Astrocyte (in vitro differentiated cells and primary cell): ENCODE results near the gene EFCAB6. TPM values are rescaled to one million over a fixed set of nuclear protein-coding genes. Genes with fewer than 3 reads are reported as not detected.

Source experiments
- DNase-seq: peaks from one replicate; pipeline ENCODE4 v3.0.0-alpha.2; 2010; ENCODE audit warnings: low read depth
- FAIRE-seq: peaks from 2 replicates; lab custom pipeline; 2011; peaks lifted over from hg19 to GRCh38; lab: Jason Lieb, UNC
- H2AFZ ChIP-seq: 2 replicates; pipeline ENCODE4 v1.6.0; 2012; ENCODE audit warnings: low read depth, low read length, inconsistent platforms
- H3K27ac ChIP-seq: 2 replicates; pipeline ENCODE4 v1.5.1; 2011; ENCODE audit warnings: low read depth, low read length, inconsistent platforms
- H3K27me3 ChIP-seq: 2 replicates; pipeline ENCODE4 v1.6.0; 2011; ENCODE audit warnings: low read length, inconsistent platforms; ENCODE audit not compliant: insufficient read depth
- H3K36me3 ChIP-seq: 2 replicates; pipeline ENCODE4 v1.5.1; 2011; ENCODE audit warnings: low read length, inconsistent platforms; ENCODE audit not compliant: insufficient read depth
- H3K4me1 ChIP-seq: 2 replicates; pipeline ENCODE4 v1.5.1; 2011; ENCODE audit warnings: low read length, inconsistent platforms; ENCODE audit not compliant: insufficient read depth
- H3K4me2 ChIP-seq: 2 replicates; pipeline ENCODE4 v1.6.0; 2012; ENCODE audit warnings: low read length, inconsistent platforms
- H3K4me3 ChIP-seq: 2 replicates; pipeline ENCODE4 v1.5.1; 2011; ENCODE audit warnings: low read depth, mild to moderate bottlenecking, low read length, inconsistent platforms; ENCODE audit not compliant: insufficient read depth
- H3K79me2 ChIP-seq: 2 replicates; pipeline ENCODE4 v1.6.0; 2012; ENCODE audit warnings: mild to moderate bottlenecking, low read length, inconsistent platforms; ENCODE audit not compliant: insufficient read depth
- H3K9ac ChIP-seq: 2 replicates; pipeline ENCODE4 v1.6.0; 2012; ENCODE audit warnings: mild to moderate bottlenecking, low read length, inconsistent platforms
- H3K9me3 ChIP-seq: 2 replicates; pipeline ENCODE4 v1.5.1; 2012; ENCODE audit warnings: low read depth, mild to moderate bottlenecking, low read length, inconsistent platforms; ENCODE audit not compliant: insufficient read depth
- H4K20me1 ChIP-seq: 2 replicates; pipeline ENCODE4 v1.6.0; 2012; ENCODE audit warnings: low read length, inconsistent platforms; ENCODE audit not compliant: insufficient read depth
- H3K27ac Mint-ChIP-seq: one replicate; pipeline ENCODE4 v1.8.0; 2021; ENCODE audit warnings: mild to moderate bottlenecking, mixed read lengths; ENCODE audit not compliant: unreplicated experiment
- H3K27me3 Mint-ChIP-seq: one replicate; pipeline ENCODE4 v1.8.0; 2021; ENCODE audit warnings: low read depth, mixed read lengths; ENCODE audit not compliant: unreplicated experiment
- H3K36me3 Mint-ChIP-seq: one replicate; pipeline ENCODE4 v1.8.0; 2021; ENCODE audit warnings: low read depth, mixed read lengths; ENCODE audit not compliant: unreplicated experiment
- H3K4me1 Mint-ChIP-seq: one replicate; pipeline ENCODE4 v1.8.0; 2021; ENCODE audit warnings: low read depth, mixed read lengths; ENCODE audit not compliant: unreplicated experiment
- H3K4me3 Mint-ChIP-seq: one replicate; pipeline ENCODE4 v1.8.0; 2021; ENCODE audit warnings: mild to moderate bottlenecking, moderate library complexity, mixed read lengths; ENCODE audit not compliant: unreplicated experiment
- H3K9me3 Mint-ChIP-seq: one replicate; pipeline ENCODE4 v1.8.0; 2021; ENCODE audit warnings: mild to moderate bottlenecking, mixed read lengths; ENCODE audit not compliant: unreplicated experiment
- CTCF ChIP-seq: IDR thresholded peaks from 2 replicates; pipeline ENCODE4 v1.5.1; 2011; ENCODE audit warnings: low read depth, mild to moderate bottlenecking, inconsistent platforms, low read length, moderate library complexity; ENCODE audit not compliant: insufficient read depth
- EZH2 ChIP-seq: IDR thresholded peaks from 2 replicates; pipeline ENCODE4 v1.6.1; 2012; ENCODE audit warnings: mild to moderate bottlenecking, low read length, inconsistent platforms; ENCODE audit not compliant: insufficient read depth
- total RNA-seq: library from RNA; stranded (reverse); gene quantifications from 2 replicates; pipeline ENCODE4 v1.2.1, GENCODE V29; 2021

Gene EFCAB6
- total RNA-seq, 1 donor from 2014 or later = 1.2 TPM

DNA sequence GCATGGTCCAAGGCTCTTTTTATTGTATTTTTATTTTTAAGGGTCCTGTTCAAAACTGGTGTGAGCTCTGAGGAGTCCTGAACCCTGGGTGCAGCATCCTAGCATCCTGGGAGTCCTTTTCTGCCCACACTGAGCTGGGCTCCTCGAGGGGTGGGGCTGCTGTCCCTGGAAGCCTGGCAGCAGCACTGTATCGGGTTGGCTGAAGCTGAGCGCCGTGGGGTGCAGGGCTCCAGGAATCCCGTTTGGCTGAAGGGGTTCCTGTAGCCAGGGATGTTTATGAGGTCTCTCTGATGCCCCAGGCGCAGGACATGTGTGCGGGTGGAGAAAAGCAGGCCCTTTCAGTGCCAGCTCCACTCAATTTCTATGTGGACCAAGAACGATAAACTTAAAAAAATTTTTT, 304.9 kb downstream of the EFCAB6 start:
- H3K4me1 Mint-ChIP-seq = no peaks in the 10 kb centered on the region
- FAIRE-seq (no peak), DNase-seq (no peak)
- Histone ChIP-seq H3K4me2 (no peak overlapping the region), H3K27me3 (no peaks in the 10 kb centered on the region), H3K4me1 (no peaks in the 10 kb centered on the region), H3K9me3 (peaks cover 6% of the 10 kb centered on the region), H3K27ac (no peak overlapping the region), H4K20me1 (no peaks in the 10 kb centered on the region), H3K4me3 (no peak overlapping the region), H2AFZ (no peak overlapping the region), H3K9ac (no peak overlapping the region), H3K36me3 (no peaks in the 10 kb centered on the region), H3K79me2 (no peaks in the 10 kb centered on the region)
- no peak for TF ChIP-seq CTCF
- no peak for TF ChIP-seq EZH2
- H3K27me3 Mint-ChIP-seq = peaks cover 22% of the 10 kb centered on the region
- H3K9me3 Mint-ChIP-seq = no peaks in the 10 kb centered on the region
- H3K27ac Mint-ChIP-seq = no peak overlapping the region
- no peaks in the 10 kb centered on the region for H3K36me3 Mint-ChIP-seq
- H3K4me3 Mint-ChIP-seq = no peak overlapping the region

DNA sequence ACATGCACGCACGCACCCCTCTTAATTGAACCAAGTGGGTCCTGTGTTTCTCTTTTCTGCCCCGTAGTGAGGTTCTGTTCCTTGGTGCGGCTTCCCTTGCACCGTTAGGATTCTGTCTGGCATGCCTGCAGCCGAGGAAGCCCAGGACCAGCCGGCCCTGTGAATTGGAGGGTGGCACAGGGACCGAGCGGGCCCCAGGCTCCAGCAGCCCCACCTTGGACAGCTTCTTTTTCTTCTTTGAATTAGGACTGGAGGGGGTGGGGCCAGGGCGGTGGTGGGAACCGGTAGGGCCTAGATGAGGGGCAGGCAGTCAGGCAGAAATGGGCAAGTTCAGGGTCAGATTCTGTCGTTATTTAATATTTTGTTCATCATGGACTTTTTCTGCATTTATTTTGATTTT, 305.6 kb downstream of the EFCAB6 start:
- Mint-ChIP-seq H3K4me3 (no peak overlapping the region), H3K27me3 (peaks cover 25% of the 10 kb centered on the region), H3K36me3 (no peaks in the 10 kb centered on the region), H3K9me3 (no peaks in the 10 kb centered on the region), H3K27ac (no peak overlapping the region), H3K4me1 (no peaks in the 10 kb centered on the region)
- H3K4me2 ChIP-seq = no peak overlapping the region
- no peaks in the 10 kb centered on the region for H3K4me1 ChIP-seq
- peaks cover 6% of the 10 kb centered on the region for H3K9me3 ChIP-seq
- no peaks in the 10 kb centered on the region for H3K79me2 ChIP-seq
- no peak for DNase-seq
- no peaks in the 10 kb centered on the region for H4K20me1 ChIP-seq
- TF ChIP-seq CTCF (no peak), EZH2 (no peak)
- no peaks in the 10 kb centered on the region for H3K36me3 ChIP-seq
- H3K9ac ChIP-seq = no peak overlapping the region
- no peak overlapping the region for H3K27ac ChIP-seq
- FAIRE-seq = no peak
- no peak overlapping the region for H3K4me3 ChIP-seq
- no peaks in the 10 kb centered on the region for H3K27me3 ChIP-seq
- no peak overlapping the region for H2AFZ ChIP-seq

- Histone ChIP-seq H4K20me1 (no peaks in the 10 kb centered on the region), H3K4me2 (no peak overlapping the region), H3K4me1 (no peaks in the 10 kb centered on the region), H3K27me3 (no peaks in the 10 kb centered on the region), H2AFZ (no peak overlapping the region), H3K79me2 (no peaks in the 10 kb centered on the region), H3K27ac (no peak overlapping the region), H3K36me3 (no peaks in the 10 kb centered on the region), H3K4me3 (no peak overlapping the region), H3K9ac (no peak overlapping the region), H3K9me3 (peaks cover 6% of the 10 kb centered on the region)
- Mint-ChIP-seq H3K36me3 (no peaks in the 10 kb centered on the region), H3K4me3 (no peak overlapping the region), H3K9me3 (no peaks in the 10 kb centered on the region), H3K4me1 (no peaks in the 10 kb centered on the region), H3K27me3 (peaks cover 25% of the 10 kb centered on the region), H3K27ac (no peak overlapping the region)
- DNase-seq (no peak), FAIRE-seq (no peak)
- no peak for TF ChIP-seq EZH2
- TF ChIP-seq CTCF = no peak
Measured at GRCh38 chr22:43505896-43506295, 306.2 kb downstream of the EFCAB6 start.
